GM21390 (cell line): ENCODE results near the gene PROM2.
"Not testable (repeated sequence)": the region's sequence is repeated elsewhere in the genome, so short reads cannot be mapped to it uniquely, and the experiment has no call there.

ENCODE experiments used
- ATAC-seq: cut with Tn5 transposase; IDR thresholded peaks from one replicate; pipeline ENCODE4 v1.9.1; 2021; ENCODE audit not compliant: unreplicated experiment

Gene PROM2, protein sequence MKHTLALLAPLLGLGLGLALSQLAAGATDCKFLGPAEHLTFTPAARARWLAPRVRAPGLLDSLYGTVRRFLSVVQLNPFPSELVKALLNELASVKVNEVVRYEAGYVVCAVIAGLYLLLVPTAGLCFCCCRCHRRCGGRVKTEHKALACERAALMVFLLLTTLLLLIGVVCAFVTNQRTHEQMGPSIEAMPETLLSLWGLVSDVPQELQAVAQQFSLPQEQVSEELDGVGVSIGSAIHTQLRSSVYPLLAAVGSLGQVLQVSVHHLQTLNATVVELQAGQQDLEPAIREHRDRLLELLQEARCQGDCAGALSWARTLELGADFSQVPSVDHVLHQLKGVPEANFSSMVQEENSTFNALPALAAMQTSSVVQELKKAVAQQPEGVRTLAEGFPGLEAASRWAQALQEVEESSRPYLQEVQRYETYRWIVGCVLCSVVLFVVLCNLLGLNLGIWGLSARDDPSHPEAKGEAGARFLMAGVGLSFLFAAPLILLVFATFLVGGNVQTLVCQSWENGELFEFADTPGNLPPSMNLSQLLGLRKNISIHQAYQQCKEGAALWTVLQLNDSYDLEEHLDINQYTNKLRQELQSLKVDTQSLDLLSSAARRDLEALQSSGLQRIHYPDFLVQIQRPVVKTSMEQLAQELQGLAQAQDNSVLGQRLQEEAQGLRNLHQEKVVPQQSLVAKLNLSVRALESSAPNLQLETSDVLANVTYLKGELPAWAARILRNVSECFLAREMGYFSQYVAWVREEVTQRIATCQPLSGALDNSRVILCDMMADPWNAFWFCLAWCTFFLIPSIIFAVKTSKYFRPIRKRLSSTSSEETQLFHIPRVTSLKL

DNA sequence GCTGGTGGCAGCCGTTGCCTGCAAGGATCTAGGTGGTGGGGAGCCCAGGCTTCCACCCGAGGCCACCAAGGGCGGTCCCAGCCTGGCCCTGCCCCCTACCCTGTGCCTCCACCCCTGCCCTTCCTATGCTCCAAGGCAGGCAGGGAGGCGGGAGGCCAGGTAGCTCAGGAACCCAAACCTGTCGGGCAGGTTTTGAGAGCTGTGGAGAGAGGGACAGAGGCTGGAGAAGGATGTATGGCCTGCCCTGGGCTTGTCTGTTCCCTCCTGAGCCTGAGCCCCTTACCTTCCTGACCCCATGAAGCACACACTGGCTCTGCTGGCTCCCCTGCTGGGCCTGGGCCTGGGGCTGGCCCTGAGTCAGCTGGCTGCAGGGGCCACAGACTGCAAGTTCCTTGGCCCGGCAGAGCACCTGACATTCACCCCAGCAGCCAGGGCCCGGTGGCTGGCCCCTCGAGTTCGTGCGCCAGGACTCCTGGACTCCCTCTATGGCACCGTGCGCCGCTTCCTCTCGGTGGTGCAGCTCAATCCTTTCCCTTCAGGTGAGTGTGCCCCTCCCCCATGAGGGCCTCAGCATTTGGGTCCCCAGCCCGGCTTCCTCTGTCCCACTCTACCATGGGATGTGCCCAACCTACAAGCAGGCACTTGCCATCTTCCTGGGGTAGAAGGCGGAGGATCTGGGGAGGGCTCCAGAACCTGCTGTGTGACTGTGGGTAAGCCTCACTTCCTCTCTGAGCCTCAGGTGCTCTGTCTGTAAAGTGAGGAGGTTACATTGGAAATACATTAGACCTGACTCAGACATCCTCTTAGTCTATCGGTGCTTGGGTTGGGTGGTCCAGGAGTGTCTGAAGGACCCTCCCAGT lies at the start of gene PROM2:
Gene PROM2, plus strand, starts transcription at position 159 of the 860 bp plus-strand sequence. Its CDS starts 137 bp downstream, at position 296.
- no peak for ATAC-seq

DNA sequence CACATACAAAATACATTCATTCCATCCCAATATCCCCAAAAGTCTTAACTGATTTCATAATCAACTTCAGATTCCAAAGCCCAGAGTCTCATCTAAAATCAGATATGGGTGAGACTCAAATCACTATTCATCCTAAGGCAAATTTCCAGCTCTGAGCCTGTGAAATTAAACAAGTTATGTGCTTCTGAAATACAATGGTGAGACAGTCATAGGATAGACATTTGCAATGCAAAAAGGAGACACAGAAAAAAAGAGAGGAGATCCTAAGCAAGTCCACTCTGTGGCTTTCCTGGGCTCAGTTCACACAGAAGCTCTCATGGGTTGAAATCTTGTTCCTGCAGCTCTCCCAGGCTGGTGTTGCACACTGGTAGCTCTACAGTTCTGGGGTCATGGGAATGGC lies 48.6 kb upstream of the PROM2 start:
- no peak for ATAC-seq

DNA sequence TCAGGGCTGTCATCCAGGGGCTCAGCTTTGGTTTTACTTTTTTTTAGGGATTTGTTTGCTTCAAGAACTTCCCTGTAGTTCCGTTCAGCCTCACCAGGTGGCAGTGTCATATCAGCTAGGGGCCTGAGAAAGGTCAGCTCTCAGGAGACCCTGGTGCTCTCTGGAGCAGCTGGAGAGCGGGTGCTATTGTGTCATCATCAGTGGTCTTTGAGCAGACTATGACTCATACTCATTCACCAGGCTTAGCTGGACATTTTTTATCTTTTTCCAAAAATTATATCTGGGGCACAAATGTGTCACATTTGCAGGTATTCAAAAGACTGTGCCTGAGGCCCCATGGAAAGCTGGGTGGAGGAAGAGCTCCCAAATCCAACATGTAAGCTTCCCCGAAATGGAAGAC lies 42.5 kb upstream of the PROM2 start:
- no peak for ATAC-seq

DNA sequence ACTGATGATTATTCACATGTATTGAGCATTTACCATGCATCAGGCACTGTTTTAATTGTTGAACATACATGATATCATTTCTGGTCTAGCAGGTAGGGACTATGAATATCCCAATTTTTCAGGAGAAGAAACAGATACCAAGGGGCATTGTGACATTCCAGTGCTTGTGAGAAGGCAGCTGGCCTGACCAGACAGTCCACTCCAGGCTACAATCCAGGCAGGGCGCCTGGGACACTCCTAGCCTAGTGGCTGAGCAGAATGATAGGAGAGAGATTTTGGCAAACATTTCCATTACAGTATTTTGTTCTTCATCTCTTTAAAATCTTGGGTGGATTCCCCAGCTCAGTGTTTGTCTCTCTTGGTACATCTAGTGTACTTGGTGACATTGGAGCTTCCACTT lies 42.0 kb upstream of the PROM2 start:
- no peak for ATAC-seq

DNA sequence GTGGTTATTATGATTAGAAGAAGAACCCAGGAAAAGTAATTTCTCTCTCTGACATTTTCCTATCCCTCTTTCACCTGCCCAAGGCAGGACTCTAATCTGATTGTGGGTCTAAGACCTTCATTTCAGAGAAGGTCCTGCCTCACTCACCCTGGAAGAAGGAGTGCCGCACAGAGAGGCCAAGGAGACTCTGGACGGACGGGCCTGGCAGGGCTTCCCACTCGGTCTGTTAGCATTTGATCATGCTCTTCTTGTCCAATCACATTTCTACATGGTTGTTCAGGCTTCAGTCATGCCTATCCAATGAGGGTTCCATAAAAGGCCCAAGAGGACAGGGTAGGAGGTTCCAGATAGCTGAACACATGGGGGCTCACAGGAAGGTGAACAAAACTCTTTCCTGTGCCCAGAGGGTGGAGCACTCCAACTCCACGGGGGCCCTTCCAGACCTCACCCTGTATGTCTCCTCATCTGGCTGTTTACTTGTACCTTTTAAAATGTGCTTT lies 39.9 kb upstream of the PROM2 start:
- no peak for ATAC-seq

DNA sequence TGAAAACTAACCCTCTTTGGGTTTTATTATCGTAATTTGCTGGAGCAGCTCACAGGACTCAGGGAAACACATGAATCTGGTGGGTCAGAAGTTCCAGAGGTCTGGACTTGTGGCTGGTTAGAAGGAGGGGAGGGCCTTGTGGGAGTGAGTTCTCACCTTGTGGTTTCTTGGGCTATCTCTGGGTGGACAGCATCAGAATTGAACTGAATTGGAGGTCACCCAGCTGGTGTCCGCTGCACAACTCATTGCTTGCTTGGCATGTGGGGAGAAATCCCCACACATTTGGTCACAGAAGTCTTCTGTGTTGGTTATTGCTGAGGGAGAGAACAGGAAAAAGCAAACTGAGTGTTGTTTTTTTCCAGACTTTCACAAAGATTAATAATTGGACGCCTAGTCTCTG lies 39.4 kb upstream of the PROM2 start:
- ATAC-seq, result no peak

DNA sequence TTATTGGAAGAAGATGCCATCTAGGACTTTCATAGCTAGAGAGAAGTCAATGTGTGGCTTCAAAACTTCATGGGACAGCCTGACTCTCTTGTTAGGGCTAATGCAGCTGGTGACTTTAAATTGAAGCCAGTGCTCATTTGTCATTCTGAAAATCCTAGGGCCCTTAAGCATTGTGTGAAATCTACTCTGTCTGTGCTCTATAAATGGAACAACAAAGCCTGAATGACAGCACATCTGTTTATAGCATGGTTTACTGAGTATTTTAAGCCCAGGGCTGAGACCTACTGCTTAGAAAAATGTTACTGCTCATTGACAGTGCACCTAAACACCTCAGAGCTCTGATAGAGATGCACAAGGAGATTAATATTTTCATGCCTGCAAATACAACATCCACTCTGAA lies 36.1 kb upstream of the PROM2 start:
- no peak for ATAC-seq

DNA sequence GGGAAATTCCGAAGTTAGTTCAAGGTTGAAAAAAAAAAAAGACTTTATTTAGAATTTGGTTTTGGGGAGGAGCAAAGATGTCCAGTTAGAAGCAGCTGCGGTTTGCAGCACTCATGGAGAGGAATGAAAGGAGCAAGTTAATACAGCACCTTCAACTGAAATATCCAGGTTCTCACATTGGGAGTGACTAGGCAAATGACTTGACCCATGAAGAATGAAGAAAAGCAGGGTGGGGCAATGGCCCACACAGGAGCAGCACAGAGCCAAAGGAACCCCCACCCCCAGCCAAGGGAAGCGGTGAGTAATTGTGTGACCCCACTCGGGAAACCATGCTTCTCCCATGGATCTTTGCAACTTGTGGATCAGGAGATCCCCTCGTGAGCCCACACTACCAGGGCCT lies 34.2 kb upstream of the PROM2 start:
- ATAC-seq, result no peak

DNA sequence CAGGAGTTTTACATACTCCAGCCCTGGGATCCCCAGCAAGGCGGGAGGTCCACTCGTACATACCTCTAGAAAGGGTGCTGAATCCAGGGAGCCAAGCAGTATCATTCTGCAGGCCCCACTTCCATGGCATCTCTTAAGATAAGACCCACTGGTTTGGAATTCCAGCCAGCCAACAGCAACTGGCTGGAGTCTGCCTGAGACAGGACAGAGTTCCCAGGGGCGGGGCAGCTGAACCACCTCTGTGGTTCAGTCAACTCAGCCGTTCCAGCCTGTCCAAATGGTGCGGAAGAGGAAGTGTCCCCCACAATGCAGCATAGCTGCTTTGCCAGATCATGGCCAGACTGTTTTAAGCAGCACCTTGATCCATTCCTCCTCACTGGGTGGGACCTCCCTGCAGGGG lies 33.7 kb upstream of the PROM2 start:
- no peak for ATAC-seq

DNA sequence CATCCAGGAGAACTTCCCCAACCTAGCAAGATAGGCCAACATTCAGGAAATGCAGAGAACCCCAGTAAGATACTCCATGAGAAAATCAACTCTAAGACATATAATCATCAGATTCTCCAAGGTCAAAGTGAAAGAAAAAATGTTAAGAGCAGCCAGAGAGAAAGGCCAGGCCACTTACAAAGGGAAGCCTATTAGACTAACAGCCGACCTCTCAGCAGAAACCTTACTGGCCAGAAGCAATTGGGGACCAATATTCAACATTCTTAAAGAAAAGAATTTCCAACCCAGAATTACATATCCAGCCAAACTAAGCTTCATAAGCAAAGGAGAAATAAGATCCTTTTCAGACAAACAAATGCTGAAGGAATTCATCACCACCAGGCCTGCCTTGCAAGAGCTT lies 32.2 kb upstream of the PROM2 start:
- not testable (repeated sequence) for ATAC-seq

DNA sequence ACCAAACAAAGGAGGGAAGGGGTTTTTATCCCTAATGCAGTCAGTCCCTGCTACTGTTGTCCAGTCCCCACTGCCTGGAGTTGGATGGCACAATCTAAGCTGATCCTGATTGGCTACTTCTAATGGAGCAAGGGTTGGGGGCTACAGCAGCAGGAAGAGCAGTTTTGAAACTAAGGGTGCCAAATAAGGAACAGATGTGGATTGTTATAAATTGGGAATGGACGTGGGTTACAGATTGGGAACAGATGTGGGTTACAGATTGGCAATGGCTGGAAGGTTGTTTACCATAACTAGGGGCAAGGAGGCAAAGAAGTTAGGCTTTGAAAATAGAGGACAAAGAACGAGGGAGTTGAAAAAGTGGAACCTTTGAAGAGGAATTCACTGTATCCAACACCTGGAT lies 16.0 kb upstream of the PROM2 start:
- ATAC-seq, result no peak

DNA sequence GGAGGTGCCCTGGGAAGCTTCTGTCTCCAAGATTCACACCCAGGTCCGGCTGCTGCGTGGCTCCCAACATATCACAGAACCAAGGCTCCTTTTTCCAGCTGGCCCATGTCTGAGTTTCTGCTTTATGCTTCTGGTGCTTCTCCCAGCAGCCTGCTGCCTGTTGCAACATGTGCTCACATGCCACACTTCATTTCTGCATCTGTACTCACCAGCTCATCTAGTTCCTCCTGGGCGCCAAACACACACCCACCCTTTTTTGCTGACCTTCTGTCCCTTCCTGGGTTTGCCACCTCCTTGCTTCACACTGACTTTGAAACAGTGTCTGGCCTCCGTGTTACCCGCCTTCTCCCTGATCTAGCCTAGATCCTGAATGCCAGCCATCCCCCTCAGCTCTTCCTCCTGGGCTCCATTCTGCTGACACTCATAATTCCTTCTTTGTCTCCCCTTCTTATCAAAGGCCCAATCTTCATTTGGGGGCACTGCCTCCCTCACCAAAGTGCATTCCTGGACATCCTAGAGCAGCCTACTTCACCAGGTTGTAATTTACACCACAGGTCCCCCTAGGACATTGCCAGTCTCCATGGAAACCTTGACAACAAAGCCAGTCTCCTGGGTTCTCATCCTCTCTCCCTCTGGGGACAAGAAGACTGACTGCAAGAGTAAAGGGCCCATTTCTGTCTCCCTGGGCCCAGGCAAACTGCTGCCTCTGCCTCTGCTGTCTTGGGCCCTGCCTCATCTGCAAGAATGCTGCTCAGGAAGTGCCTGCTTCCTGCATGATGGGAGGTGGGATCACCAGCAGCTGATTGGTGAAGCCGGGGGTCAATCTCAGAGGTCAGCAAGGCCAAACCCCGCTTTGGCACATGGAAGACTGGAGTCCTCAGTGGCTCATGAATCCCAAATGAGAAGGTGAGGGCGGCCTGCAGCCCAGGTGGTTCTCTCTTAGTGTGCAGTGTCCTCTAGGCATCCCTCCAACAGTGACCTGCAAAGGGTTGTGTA lies 13.9 kb upstream of the PROM2 start:
- ATAC-seq, result no peak

DNA sequence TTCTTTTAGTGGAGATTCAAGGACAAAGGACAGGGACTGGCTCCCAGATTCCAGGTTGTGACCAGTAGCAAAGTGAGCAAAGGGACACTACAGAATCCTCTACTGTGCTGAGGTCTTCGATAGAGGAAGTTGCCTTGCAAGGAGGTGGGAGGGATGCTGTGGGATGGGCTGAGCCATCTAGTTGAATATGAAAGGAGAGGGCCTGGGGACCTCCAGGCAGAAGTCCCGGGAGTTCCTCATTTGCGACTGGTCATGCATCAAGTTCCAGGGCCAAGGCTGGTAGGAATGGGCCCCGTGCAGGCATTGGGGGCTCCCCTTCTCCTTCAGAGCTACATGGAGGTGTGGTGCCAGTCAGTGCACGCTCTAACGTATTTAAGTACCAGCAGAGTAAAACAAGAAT lies 12.6 kb upstream of the PROM2 start:
- no peak for ATAC-seq

DNA sequence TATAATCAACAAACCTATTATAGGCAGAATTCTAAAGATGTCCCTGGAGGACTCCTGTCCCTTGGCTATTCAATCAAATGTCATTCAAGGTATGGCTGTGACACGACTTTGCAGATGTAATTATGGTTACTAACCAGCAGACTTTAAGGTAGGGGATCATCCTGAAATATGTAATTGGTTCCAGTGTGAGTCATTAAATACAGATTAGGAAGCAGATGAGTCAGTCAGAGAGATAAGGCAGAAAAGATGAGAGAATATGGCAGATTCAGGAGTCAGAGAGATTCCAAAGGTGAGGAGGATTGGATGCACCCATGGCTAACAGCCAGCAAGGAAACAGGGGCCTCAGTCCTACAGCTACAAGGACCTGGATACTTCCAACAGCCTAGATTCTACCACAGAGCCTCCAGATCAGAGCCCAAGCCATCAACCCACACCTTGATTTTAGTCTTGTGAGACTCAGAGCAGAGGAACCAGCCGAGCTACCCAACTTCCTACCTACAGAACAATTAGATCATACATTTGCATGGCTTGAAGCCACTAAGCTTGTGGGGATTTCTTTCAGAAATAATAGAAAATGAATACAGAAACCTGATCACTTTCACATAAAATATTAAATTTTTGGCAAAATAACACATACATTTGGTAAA lies 11.2 kb upstream of the PROM2 start:
- no peak for ATAC-seq

DNA sequence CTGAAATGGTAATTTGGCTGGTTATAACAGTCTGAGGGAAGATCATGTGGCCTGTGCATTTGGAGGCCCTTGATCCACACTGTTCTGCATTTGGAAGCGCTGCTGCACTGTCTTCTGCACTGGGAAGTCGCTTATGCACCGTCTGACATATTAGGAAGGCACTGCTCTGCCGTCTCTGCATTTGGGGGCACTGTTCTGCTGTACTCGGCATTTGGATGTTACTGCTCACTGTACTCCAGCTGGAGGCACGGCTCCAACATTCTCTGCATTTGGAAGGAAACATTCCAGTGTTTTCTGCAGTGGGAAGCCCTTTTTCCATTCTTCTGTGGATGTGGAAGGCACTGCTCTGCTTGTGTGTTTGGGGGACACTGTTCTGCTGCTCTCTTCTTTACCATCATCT lies 9.6 kb upstream of the PROM2 start:
- no peak for ATAC-seq

DNA sequence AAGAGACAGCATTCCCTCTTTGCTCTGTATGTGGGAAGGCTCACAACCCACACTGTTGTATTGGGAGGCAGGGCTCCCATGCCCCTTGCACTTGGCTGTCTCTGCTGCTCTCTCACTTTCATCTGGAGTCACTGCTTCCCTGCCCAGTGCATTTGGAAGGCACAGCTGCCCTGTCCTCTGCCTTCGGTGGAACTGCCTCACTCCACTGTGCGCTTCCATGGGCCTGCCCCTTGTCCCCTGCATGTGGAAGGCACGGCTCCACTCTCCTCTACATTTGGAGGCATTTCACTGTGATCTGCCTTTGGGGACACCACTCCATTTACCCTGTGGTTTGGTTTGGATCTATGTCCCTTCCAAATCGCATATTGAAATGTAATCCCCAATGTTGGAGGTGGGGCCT lies 9.1 kb upstream of the PROM2 start:
- ATAC-seq, result no peak

DNA sequence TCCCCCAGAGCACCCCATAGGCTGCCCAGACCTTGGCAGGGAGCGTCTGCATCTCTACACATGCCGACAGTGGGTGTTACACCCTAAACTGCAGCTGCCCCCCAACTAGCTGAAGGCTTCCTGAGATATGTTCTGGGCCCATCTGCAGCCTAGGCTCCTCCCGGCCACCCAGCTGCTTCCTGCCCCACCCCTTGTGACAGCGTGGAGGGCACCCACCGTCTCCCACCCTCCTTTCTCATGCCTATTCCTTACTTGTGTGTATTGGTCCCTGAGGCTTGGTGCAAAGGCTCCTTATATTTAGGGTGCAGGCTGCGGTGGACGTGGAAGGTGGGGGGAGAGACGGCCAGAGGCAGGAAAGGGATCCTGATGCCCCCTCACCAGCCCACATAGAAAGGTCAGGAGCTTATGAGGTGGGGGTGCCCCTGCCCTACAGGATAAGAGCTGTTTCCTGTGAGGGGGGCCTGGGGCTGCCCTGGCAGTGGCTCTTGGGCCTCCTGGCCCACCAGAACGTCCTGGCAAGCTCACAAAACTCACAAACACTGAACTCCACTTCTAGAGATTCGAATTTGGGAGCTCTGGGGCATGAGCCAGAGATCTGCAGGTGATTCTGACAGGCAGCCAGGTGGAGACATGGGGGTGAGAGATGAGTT lies 7.3 kb upstream of the PROM2 start:
- no peak for ATAC-seq

DNA sequence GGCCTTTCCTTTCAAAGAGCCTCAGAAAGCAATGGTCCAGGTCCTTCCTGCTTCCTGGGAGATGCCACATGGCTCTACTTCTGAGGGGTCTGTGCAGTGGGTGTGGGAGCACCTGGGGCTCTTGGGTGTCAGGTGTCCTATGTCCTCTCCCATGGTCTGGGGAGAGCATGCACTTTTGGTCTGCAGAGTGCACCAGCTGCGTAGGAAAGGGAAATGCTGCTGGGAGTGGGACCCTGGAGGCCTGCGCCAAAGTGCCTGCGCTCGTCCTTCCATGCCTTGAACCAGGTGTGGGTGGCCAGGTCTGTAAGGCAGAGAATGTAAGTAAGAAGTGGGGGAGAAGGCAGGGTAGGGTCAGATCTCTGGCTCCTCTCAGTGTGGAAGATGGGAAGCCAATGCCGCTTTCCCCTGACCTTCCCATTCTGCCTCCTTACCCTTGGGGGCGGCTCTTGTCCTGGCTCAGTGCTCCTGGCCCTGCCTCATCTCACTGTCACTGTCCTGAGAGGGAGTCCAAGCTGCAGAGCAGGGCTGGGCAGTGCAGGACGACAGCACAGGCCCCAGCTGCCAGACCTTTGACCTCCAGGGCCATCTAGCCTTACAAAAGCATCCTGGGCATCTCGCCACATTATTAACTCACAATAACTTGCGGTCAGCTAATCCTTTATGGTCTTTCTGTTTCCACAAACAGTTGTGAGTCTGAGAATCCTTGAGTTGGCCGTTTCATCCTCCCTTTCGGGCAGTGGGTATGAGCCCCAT lies 6.6 kb upstream of the PROM2 start:
- no peak for ATAC-seq
